Memory B cell (primary cell): ENCODE results near the gene CELF2.
A peak's percentile ranks its signal among the peaks of the same experiment; 100 is the strongest.
"Not testable (repeated sequence)": the region's sequence is repeated elsewhere in the genome, so short reads cannot be mapped to it uniquely, and the experiment has no call there.

Source experiments
- ATAC-seq: fragments of 150-1000 bp; cut with Tn5 transposase; 2 replicates; pipeline ENCODE4 v1.10.0; 2021; ENCODE audit warnings: low read depth, mild to moderate bottlenecking, moderate library complexity
- DNase-seq, 2 donors: peaks; one replicate each; pipeline ENCODE4 v3.0.0; 2022; ENCODE audit warnings: low spot score in 2 of 2
- H3K27ac Mint-ChIP-seq: one replicate; pipeline ENCODE4 v1.8.0; 2022; ENCODE audit warnings: mild to moderate bottlenecking, moderate library complexity, mixed read lengths
- H3K27me3 Mint-ChIP-seq: one replicate; pipeline ENCODE4 v1.8.0; 2022; ENCODE audit warnings: mixed read lengths
- H3K36me3 Mint-ChIP-seq: one replicate; pipeline ENCODE4 v1.8.0; 2022; ENCODE audit warnings: mild to moderate bottlenecking, mixed read lengths
- H3K4me1 Mint-ChIP-seq: one replicate; pipeline ENCODE4 v1.8.0; 2022; ENCODE audit warnings: mixed read lengths
- H3K4me3 Mint-ChIP-seq: one replicate; pipeline ENCODE4 v1.8.0; 2022; ENCODE audit warnings: mild to moderate bottlenecking, moderate library complexity, mixed read lengths
- H3K9me3 Mint-ChIP-seq: one replicate; pipeline ENCODE4 v1.8.0; 2022; ENCODE audit warnings: mixed read lengths

The CELF2 gene

GRCh38 chr10:11115337-11115736 is 97.7 kb downstream of the CELF2 start:
- DNase-seq, result no peak
- Mint-ChIP-seq H3K4me3 (no peak overlapping the region), H3K9me3 (no peaks in the 10 kb centered on the region), H3K27ac (no peak overlapping the region), H3K4me1 (peaks cover 4% of the 10 kb centered on the region), H3K36me3 (no peaks in the 10 kb centered on the region), H3K27me3 (no peaks in the 10 kb centered on the region)
- no peak for ATAC-seq

- H3K9me3 Mint-ChIP-seq, result no peaks in the 10 kb centered on the region
- ATAC-seq (no peak), DNase-seq (no peak)
- no peaks in the 10 kb centered on the region for H3K36me3 Mint-ChIP-seq
- H3K27me3 Mint-ChIP-seq, result no peaks in the 10 kb centered on the region
- no peak overlapping the region for H3K27ac Mint-ChIP-seq
- H3K4me1 Mint-ChIP-seq, result peaks cover 4% of the 10 kb centered on the region
- H3K4me3 Mint-ChIP-seq, result no peak overlapping the region
Observed at GRCh38 chr10:11116361-11116760, 98.7 kb downstream of the CELF2 start.

GRCh38 chr10:11116817-11117216 is 99.1 kb downstream of the CELF2 start:
- ATAC-seq, result no peak
- Mint-ChIP-seq H3K27ac (no peak overlapping the region), H3K36me3 (no peaks in the 10 kb centered on the region), H3K4me1 (peaks cover 4% of the 10 kb centered on the region), H3K4me3 (no peak overlapping the region), H3K9me3 (no peaks in the 10 kb centered on the region), H3K27me3 (no peaks in the 10 kb centered on the region)
- no peak for DNase-seq

GRCh38 chr10:11118686-11119085 is 101.0 kb downstream of the CELF2 start:
- no peak for DNase-seq
- Mint-ChIP-seq H3K27ac (no peak overlapping the region), H3K4me1 (no peaks in the 10 kb centered on the region), H3K36me3 (no peaks in the 10 kb centered on the region), H3K4me3 (no peak overlapping the region), H3K9me3 (peaks cover under 1% of the 10 kb centered on the region), H3K27me3 (no peaks in the 10 kb centered on the region)
- ATAC-seq, result no peak

- H3K27ac Mint-ChIP-seq, result no peak overlapping the region
- H3K4me1 Mint-ChIP-seq, result no peaks in the 10 kb centered on the region
- peaks cover 6% of the 10 kb centered on the region for H3K36me3 Mint-ChIP-seq
- DNase-seq (no peak), ATAC-seq (no peak)
- H3K27me3 Mint-ChIP-seq, result no peaks in the 10 kb centered on the region
- H3K4me3 Mint-ChIP-seq, result no peak overlapping the region
- H3K9me3 Mint-ChIP-seq, result peaks cover 7% of the 10 kb centered on the region
Observed at GRCh38 chr10:11119843-11120242, 102.2 kb downstream of the CELF2 start.

GRCh38 chr10:11120711-11121110 is 103.0 kb downstream of the CELF2 start:
- no peak for ATAC-seq
- no peak overlapping the region for H3K4me3 Mint-ChIP-seq
- H3K9me3 Mint-ChIP-seq, result peaks cover 7% of the 10 kb centered on the region
- H3K27me3 Mint-ChIP-seq, result no peaks in the 10 kb centered on the region
- no peak overlapping the region for H3K27ac Mint-ChIP-seq
- peaks cover 6% of the 10 kb centered on the region for H3K36me3 Mint-ChIP-seq
- no peak for DNase-seq
- H3K4me1 Mint-ChIP-seq, result no peaks in the 10 kb centered on the region

- H3K27me3 Mint-ChIP-seq, H3K9me3 Mint-ChIP-seq, ATAC-seq, H3K27ac Mint-ChIP-seq, DNase-seq, H3K4me1 Mint-ChIP-seq, H3K4me3 Mint-ChIP-seq: not testable (repeated sequence)
- H3K36me3 Mint-ChIP-seq, result peaks cover 10% of the 10 kb centered on the region
Observed at GRCh38 chr10:11123892-11124291, 106.2 kb downstream of the CELF2 start.

GRCh38 chr10:11125004-11125403 is 107.3 kb downstream of the CELF2 start:
- Mint-ChIP-seq H3K4me1 (no peaks in the 10 kb centered on the region), H3K4me3 (no peak overlapping the region), H3K36me3 (peaks cover 10% of the 10 kb centered on the region), H3K9me3 (peaks cover 7% of the 10 kb centered on the region), H3K27me3 (no peaks in the 10 kb centered on the region), H3K27ac (no peak overlapping the region)
- ATAC-seq, result no peak
- no peak for DNase-seq

- H3K27ac Mint-ChIP-seq, H3K4me1 Mint-ChIP-seq, H3K4me3 Mint-ChIP-seq, ATAC-seq, DNase-seq, H3K9me3 Mint-ChIP-seq, H3K27me3 Mint-ChIP-seq: not testable (repeated sequence)
- H3K36me3 Mint-ChIP-seq, result peaks cover 10% of the 10 kb centered on the region
Observed at GRCh38 chr10:11127017-11127416, 109.3 kb downstream of the CELF2 start.

- no peak overlapping the region for H3K4me3 Mint-ChIP-seq
- ATAC-seq (no peak), DNase-seq (no peak)
- H3K9me3 Mint-ChIP-seq, result no peaks in the 10 kb centered on the region
- H3K36me3 Mint-ChIP-seq, result peaks cover 5% of the 10 kb centered on the region
- H3K27ac Mint-ChIP-seq, result no peak overlapping the region
- peaks cover 1% of the 10 kb centered on the region for H3K27me3 Mint-ChIP-seq
- H3K4me1 Mint-ChIP-seq, result no peaks in the 10 kb centered on the region
Observed at GRCh38 chr10:11131112-11131639, 113.5 kb downstream of the CELF2 start.

GRCh38 chr10:11134411-11134810 is 116.7 kb downstream of the CELF2 start:
- Mint-ChIP-seq H3K9me3 (no peaks in the 10 kb centered on the region), H3K4me3 (no peak overlapping the region), H3K27ac (no peak overlapping the region), H3K27me3 (peaks cover 1% of the 10 kb centered on the region), H3K36me3 (no peaks in the 10 kb centered on the region), H3K4me1 (no peaks in the 10 kb centered on the region)
- DNase-seq, result no peak
- ATAC-seq, result no peak

- Mint-ChIP-seq H3K4me1 (no peaks in the 10 kb centered on the region), H3K27me3 (peaks cover 1% of the 10 kb centered on the region), H3K9me3 (no peaks in the 10 kb centered on the region), H3K36me3 (no peaks in the 10 kb centered on the region), H3K4me3 (no peak overlapping the region), H3K27ac (no peak overlapping the region)
- no peak for ATAC-seq
- no peak for DNase-seq
Observed at GRCh38 chr10:11135709-11136108, 118.0 kb downstream of the CELF2 start.

- peaks cover 22% of the 10 kb centered on the region for H3K4me1 Mint-ChIP-seq
- no peaks in the 10 kb centered on the region for H3K27me3 Mint-ChIP-seq
- ATAC-seq (no peak), DNase-seq (no peak)
- H3K4me3 Mint-ChIP-seq, result no peak overlapping the region
- no peaks in the 10 kb centered on the region for H3K9me3 Mint-ChIP-seq
- no peaks in the 10 kb centered on the region for H3K36me3 Mint-ChIP-seq
- no peak overlapping the region for H3K27ac Mint-ChIP-seq
Observed at GRCh38 chr10:11138314-11139033, 120.8 kb downstream of the CELF2 start.

GRCh38 chr10:11140963-11141362 is 123.3 kb downstream of the CELF2 start:
- no peaks in the 10 kb centered on the region for H3K36me3 Mint-ChIP-seq
- no peaks in the 10 kb centered on the region for H3K27me3 Mint-ChIP-seq
- peaks cover 34% of the 10 kb centered on the region for H3K4me1 Mint-ChIP-seq
- no peak for ATAC-seq
- H3K27ac Mint-ChIP-seq, result peak overlapping the region; percentile 62
- H3K9me3 Mint-ChIP-seq, result no peaks in the 10 kb centered on the region
- DNase-seq, result no peak
- H3K4me3 Mint-ChIP-seq, result no peak overlapping the region

GRCh38 chr10:11141571-11142091 is 124.0 kb downstream of the CELF2 start:
- ATAC-seq, result no peak
- H3K27ac Mint-ChIP-seq, result peak overlapping the region; percentile 62
- no peak overlapping the region for H3K4me3 Mint-ChIP-seq
- H3K4me1 Mint-ChIP-seq, result peaks cover 41% of the 10 kb centered on the region
- no peaks in the 10 kb centered on the region for H3K9me3 Mint-ChIP-seq
- no peaks in the 10 kb centered on the region for H3K36me3 Mint-ChIP-seq
- DNase-seq, result no peak
- H3K27me3 Mint-ChIP-seq, result no peaks in the 10 kb centered on the region
